NCI-H2196 (cell line): Measurements from ENCODE around the gene ACOD1.
"Not testable (repeated sequence)": the region's sequence is repeated elsewhere in the genome, so short reads cannot be mapped to it uniquely, and the experiment has no call there.

Experiments used
- DNase-seq: peaks from one replicate; lab custom pipeline; 2025; ENCODE audit not compliant: unreplicated experiment; lab: John Stamatoyannopoulos, UW

Gene ACOD1

DNA sequence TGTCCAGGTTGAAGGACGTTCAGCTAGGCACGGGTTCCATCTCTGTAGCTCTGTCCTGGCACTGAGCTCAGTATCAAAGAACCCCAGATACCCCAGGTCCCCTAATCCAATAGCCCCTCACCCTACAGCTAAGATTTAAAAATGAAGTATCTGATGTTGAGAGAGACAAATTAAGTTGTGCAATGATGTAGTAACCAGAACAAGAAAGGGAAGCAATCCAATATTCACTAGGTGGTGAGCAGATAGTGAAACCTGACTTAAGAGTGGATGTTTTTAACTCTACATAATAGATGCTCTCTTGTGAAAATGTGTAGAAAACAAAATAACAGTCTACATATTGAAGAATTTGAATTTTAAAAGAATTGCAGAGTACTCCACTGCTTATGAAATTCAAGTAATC lies 1.8 kb downstream of the ACOD1 start:
- DNase-seq = no peak

DNA sequence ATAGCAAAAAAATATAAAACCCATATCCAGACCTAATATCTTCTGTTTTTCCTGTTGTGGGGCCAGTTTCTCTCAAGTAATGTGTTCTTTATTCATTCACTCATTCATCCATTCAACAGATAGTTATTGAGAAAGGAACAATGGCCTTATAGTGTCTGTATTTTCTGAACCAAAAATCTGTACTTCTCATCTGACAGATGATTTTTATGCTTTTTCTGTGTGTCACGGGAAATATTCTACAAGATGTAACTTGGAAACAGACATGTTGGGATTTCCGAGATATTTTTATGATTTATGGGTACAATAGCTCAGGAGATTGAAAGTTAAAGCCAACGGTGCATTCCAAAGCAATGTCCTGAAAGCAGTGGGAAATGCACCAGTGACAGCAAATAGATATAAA lies 5.7 kb downstream of the ACOD1 start:
- DNase-seq = no peak

DNA sequence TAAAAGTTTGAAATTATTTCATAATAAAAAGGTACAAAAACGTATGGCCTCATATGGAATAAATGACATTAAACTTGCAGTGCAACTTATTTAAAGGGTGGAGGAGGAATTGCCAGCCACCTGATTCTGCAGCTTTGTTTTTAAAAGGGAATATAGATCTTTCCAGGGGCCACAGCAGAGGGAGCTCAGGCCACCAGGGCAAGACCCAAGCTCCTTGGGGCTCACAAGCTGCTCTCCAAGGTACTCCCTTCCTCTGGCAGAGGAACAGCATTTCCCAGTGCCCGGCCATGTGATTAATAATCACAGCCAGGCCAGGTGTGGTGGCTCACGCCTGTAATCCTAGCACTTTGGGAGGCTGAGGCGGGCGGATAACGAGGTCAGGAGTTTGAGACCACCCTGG lies 6.2 kb downstream of the ACOD1 start:
- no peak for DNase-seq

DNA sequence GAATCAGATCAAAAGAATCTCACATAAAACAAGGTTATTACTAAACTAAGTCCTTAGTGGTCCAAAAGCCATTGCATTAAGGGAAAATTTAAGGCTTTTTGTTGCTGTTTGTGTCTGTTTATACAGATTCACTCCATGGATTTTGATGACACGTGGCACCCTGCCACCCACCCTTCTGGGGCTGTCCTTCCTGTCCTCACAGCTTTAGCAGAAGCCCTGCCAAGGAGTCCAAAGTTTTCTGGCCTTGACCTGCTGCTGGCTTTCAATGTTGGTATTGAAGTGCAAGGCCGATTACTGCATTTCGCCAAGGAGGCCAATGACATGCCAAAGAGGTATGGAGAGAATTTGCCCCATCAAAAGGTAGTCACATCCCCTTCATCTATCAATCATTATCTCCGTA lies 6.9 kb downstream of the ACOD1 start:
- no peak for DNase-seq

DNA sequence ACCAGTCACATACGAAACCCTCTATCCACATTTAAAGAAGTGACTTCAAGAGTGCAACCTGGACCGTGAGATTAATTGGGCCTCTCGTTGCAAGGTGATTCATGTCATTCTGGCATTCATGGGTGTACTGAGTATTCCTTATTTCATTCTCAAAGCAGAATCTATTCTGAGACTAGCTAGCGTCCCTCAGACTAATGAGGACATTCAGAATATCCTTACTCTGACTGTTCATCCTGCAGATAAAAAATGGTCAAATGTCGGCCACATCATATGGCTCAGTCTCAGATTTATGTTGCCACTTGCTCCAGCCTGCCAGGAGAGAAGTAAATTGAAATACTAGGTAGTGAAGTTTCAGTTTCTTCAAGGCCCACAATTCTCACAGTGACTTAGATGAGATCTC lies 7.3 kb downstream of the ACOD1 start:
- no peak for DNase-seq

DNA sequence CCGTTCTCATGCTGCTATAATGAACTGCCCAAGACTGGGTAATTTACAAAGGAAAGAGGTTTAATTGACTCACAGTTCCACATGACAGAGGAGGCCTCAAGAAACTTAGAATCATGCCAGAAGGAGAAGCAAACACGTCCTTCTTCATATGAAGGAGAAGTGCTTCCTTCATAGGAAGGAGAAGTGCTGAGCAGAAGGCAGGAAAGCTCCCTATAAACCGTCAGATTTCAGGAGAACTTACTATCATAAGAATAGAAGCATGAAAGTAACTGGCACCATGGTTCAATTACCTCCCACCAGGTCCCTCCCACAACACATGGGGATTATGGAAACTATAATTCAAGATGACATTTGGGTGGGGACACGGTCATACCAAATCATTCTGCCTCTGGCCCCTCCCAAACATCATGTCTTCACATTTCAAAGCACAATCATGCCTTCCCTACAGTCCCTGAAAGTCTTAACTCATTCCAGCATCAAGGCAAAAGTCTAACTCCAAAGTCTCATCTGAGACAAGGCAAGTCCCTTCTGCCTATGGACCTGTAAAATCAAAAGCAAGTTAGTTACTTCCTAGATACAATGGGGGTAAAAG lies 10.6 kb downstream of the ACOD1 start:
- no peak for DNase-seq

DNA sequence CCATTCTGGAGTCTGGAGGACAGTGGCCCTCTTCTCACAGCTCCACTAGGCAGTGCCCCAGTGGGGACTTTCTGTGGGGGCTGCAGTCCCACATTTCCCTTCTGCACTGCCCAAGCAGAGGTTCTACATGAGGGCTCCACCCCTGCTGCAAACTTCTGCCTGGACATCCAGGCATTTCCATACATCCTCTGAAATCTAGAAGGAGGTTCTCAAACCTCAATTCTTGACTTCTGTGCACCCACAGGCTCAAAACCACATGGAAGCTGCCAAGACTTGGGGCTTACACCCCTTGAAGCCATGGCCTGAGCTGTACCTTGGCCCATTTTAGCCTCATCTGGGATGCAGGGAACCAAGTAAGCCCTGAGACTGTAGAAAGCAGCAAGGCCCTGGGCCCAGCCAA lies 11.4 kb downstream of the ACOD1 start:
- not testable (repeated sequence) for DNase-seq

DNA sequence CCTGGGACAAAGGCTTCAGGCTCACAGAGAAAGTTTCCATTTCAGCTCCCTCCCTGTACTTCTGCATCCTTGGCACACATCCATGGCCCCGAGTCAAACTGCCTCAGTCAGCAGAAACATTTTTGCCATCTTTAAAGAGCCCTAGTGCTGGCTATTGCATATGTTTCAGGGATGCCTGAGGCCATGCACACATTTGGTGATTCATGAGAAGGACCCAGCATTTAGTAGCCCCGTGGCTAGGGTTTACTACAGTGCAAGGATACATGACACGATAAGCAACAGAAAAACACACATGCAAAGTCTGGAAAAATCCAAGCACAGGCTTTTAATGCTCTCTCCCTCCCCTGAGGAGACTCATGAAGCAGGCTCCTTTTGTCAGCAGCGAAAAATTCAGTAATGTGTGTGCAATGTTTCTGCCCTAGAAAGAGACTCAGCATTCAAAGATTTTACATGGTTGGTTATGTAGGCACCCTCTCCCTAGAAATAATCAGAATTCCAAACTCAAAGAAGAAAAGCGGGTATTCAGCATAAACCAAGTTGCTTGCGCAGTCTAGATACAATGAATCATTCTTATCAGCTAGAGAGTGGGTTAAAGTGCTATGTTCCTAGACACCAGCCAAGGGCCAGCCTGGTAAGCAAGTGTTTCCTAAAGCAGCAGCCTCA lies 17.6 kb downstream of the ACOD1 start:
- DNase-seq = no peak

DNA sequence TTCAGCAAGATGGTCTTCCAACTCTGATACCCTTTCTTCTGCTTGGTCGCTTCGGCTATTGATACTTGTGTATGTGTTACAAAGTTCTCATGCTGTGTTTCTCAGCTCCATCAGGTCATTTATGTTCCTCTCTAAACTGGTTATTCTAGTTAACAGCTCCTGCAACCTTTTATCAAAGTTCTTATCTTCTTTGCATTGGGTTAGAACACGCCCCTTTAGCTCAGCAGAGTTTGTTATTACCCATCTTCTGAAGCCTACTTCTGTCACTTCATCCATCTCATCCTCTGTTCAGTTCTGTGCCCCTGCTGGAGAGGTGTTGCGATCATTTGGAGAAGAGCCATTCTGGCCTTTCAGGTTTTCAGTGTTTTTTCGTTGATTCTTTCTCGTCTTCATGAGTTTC lies 18.7 kb downstream of the ACOD1 start:
- no peak for DNase-seq

DNA sequence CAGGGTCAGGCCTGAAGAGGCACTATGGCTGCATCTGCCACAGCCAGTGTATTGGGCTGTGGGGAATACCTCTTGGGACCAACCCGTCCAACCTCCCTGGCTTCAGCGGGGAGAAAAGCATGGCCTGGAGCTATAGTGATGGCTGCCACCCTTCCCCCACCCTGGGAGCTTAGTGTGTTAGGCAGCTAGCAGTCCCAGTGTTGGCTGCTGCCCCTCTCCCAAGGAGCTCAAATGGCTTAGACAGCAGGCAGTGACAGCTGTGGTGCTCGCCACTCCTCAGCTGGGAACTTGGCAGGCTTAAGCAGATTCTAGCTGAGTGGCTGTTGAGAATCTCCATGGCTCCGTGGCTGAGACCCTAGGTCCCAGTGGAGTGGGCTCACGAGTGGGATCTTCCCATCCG lies 19.7 kb downstream of the ACOD1 start:
- DNase-seq = no peak

DNA sequence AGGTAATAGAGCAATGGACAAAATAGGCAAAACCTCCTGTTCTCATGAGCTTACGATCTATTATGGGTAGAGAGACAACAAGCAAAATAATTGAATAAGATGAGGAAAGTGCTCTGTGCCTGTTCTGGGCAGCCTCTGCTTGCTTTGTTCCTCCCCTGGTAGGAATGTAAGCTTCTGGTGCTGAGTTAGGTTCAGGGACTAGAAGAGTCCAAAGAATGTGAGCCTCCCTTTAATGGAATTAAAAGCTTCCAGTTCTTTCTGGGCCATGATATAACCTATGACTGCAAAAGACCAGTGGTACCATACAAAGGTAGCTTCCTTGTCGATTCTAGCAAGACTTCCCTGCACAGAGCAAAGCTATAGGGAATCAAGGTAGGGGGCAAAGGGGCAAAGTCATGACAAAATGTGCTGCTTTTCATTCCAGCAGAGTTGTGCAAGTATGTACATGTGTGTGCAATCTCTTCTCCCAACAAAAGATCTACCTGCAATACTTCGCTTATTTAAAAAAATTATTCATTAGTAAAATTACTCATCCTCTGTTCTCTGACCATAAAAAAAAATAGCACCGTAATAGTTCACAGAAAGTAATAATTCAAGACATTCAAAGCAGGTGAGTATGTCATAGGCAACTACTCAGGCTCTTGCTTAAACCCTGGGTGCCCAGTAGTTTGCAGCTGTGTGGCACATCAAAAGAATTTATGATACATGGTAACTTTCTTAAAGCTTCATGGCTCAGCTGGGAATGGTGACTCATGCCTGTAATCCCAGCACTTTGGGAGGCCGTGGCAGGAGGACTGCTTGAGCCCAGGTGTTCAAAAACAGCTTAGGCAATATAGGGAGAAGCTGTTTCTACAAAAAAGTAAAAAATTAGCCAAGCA lies 21.4 kb downstream of the ACOD1 start:
- no peak for DNase-seq

DNA sequence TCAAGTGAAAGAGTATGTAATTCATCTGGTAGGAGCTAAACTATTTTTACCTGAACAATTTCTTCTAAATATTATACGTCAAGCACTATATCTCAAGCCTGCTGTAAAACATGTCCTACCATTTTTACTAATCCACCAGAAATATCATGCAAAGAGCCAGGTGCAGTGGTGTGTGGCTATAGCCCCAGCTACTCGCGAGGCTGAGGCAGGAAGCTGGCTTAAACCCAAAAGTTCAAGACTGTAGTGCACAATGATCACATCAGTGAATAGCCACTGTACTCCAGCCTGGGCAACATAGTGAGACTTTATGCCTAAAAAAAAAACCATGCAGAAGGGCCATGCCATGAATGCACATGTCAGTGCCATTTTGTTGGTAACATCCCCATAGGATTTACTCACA lies 22.9 kb downstream of the ACOD1 start:
- no peak for DNase-seq

DNA sequence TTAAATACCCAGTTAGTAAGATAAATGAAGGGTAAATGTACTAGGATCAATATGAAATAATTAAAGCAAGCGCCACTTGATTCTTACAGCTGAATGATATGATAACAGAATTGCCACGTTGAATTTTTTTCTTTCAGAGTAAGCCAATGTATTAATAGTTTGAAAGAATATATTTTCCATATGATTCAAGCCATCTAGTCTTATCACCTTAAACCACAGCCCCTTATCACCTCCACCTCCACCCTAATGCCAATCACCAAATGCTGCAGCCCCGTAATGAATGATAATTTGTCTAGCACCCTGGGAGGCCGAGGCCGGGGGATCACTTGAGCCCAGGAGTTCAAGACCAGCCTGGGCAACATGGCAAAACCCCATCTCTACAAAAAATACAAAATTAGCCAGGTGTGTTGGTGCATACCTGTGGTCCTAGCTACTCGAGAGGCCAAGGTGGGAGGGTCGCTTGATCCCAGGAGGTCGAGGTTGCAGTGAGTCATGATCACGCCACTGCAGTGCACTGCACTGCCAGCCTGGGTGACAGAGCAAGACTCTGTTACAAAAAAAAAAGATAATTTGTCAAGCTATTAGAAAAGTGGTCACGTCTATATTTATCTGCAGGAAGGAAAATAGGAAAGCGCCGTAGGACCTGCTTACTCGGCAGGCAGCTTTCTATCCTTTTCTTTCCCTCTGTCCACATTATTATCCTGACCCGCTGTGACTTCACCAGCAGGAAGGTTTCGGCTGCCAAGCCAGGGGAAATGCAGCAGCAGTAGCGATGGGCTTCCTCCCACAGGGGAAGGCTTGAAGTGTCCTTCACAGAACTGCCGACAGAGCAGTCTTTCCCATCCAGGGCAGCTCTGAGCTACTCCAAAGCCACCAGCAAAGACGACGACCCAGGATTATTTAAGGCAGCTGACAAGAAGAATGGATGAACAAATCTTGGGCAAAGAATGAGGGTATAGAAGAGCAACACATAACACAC lies 23.8 kb downstream of the ACOD1 start:
- no peak for DNase-seq

DNA sequence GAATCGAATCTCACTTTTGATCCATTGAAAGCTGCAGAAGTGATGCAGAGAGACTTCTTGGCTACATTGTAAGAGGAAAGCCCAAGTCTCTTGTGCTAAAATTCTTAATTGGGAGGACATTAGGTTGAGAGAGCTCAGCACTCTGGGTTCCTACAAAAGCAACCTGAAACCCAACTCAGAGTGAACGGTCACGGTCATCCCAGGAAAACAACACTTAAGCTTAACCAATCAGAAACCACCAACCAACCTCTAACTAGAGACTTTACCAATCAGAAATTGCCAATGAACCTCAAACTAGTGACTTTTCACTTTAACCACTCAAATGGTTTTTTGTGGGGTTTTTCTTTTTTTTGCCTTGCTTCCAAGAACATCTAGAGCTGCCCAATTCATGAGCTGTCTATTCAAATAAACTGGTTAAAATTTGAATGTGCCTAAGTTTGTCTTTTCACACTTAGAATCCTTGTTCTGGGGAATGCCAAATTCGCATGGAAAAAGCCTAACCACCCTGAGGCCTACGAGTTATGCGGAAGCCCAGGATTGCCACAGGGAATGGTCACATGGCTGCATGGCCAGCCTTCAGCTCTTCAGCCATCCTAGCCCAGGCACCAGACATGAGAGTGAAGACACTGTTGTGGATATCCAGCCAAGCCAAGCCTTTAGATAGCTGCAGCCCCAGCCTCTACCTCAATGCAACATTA lies 25.8 kb downstream of the ACOD1 start:
- DNase-seq = no peak

DNA sequence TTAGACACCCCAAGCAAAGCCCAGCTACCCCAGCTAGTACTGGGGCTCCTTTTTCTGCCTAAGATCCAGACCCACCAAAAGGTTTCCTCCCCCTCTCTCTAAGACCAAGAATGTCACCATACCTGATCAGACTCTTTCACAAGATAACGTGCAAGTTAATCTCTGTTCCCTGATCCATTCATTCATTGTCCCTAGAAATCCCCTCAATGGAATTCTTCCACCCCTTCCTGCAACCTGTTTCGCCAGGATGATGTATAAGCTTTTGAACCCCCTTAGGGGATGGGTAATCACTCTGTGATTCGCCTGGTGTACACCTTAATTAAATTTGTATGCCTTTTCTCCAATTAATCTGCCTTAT lies 26.3 kb downstream of the ACOD1 start:
- no peak for DNase-seq

DNA sequence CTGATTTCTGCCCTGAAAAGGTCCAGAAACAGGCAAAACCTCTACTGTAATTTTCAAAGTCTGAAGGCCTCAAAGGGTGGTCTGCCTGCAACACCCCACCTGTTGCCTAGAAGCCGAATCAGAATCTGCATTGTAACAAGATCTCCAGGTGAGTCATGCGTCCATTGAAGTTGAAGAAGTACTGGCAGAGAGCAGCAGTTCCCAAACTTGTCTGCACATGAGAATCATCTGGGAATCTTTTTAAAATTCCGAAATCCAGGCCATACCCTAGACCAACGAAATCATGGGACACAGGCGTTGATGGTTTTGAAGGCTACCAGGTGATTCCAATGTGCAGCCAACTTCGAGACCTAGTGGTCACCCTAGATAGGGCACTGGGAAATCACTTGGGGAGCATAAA lies 27.6 kb downstream of the ACOD1 start:
- DNase-seq = no peak

DNA sequence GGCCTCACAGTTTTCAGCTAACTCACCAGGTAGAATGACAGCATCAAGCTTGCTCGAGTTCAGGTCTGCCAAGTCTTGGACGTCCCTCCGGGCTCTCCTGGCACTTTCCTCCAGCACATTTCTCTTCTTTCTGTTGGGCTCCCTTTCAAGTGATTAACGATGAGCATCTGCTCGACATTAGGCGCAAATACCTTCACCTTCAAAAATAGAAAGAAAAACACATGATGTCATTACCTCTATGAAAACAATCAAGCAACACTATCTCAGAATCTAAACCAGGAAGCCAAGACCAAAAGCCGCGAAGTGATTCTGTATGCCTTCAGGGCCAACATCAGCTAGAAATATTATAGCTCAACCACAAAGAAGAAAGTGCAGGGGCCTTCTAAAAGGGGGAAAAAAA lies 28.2 kb downstream of the ACOD1 start:
- no peak for DNase-seq

DNA sequence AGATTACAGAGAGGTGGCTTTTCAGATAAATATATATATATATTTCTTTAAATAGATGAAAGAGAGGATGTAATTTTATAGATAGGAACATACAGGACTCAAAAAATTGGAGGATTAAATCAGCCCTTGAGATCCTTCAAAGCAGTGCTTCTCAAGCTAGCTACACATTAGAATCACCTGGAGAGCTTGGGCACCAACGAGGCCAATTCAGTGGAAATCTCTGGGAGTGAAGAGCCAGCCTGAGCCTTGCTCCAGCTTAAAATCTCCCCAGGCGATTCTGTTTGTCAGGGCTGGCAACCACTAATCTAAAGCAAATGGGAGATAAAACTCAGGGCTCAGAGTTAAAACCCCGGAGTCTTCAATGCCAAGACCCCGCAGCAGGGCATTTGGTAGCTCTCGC lies 28.6 kb downstream of the ACOD1 start:
- DNase-seq = no peak

DNA sequence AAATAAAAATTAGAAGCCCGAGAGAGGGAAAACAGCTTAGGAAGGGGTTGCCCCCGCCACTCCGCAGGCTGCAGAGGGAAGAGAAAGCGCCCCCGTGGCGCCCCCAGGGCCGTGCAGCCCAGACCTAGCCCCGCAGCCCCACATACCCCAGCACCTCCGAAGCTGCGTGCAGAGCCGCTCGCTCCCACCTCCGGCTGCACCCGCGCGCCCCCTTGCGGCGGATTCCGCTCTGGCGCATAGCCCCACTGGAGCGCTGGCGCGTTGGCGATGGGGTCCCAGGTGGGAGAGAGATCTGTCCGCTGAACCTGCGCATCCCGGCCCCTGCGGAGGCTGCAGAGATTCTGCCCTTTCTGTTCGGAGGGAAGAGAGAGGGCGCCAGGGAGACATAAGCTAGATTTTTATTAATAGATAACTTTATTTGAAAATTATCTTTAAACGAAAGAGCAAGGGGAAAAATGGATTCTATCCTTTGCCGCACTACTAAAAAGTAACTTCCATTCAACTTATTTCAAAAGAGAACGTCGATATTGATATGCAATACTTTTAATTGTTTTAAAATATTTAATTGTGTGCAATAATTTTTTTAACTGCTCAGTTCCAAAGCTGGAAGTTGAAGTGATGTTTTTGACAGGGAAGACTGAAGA lies 31.9 kb downstream of the ACOD1 start:
- peak; percentile 50 for DNase-seq

DNA sequence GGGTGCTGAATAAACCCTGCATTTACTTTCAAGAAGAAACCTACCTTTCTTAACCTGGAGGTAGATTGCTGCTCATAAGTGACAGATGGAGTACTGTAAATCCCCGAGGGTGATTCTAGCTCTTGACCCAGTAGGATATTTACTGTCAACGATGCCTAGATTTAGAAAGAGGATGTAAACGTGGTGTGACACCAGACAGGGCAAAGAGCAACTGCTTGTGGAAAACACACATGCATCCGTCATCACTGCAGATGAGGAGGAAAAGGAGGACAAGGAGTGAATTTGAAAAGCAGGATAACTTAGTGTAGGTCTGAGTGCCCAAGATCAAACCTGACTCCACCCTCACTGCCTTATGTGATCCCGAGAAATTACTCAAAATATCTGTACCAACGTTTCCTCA lies 33.8 kb downstream of the ACOD1 start:
- DNase-seq = no peak
